RWPE1 (cell line): ENCODE data around the gene WDR54.
A peak's percentile ranks its signal among the peaks of the same experiment; 100 is the strongest.
"Not testable (repeated sequence)": the region's sequence is repeated elsewhere in the genome, so short reads cannot be mapped to it uniquely, and the experiment has no call there.

Source experiments
- CTCF ChIA-PET: fragments of 350-600 bp; sonication (Branson Sonifier 250); formaldehyde crosslinking; extraction: SDS; loops from one replicate; lab custom pipeline; 2021; lab: Yijun Ruan, JAX
- POLR2A ChIA-PET: fragments of 400-600 bp; formaldehyde crosslinking; extraction: SDS; loops from one replicate; lab custom pipeline; 2020; ENCODE audit warnings: antibody characterized with exemption; ENCODE audit not compliant: low non-redundant PET; lab: Yijun Ruan, JAX
- DNase-seq: peaks from one replicate; pipeline ENCODE4 v3.0.0; 2012; ENCODE audit warnings: low spot score
- H3K27ac ChIP-seq: fragments of 450-650 bp; 2 replicates; pipeline ENCODE4 v1.5.1; 2017
- TF ChIP-seq, protein P1 (sequence below): fragments of 450-650 bp; conservative IDR thresholded peaks from 2 replicates; pipeline ENCODE4 v1.5.1; 2017; ENCODE audit warnings: low read depth, mild to moderate bottlenecking

WDR54 gene

DNA sequence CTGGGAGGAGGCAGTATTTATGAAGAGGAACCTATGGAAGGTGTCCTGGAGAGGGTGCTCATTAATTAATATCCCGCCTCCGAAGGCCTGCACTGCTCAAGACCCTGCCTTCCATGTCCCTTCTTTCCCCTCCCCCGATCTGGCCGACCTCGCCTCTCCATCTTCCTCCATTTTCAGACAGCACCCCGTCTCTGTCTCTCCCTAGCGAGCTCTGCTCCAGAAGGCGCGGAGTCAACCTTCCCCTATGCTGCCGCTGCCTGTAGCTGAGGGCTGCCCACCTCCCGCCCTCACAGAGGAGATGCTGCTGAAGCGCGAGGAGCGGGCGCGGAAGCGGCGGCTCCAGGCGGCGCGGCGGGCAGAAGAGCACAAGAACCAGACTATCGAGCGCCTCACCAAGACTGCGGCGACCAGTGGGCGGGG lies 35.6 kb downstream of the WDR54 start:
- ChIA-PET CTCF (interaction anchor here (1.8 kb wide), 1 partner anchor 26 kb away, joined by 6 read pairs; the partner anchor contains the start of genes CCDC142 and TTC31), POLR2A (interaction anchor here (1.1 kb wide), 1 partner anchor 24 kb away, joined by 4 read pairs; no protein-coding TSS in a partner anchor)
- TF ChIP-seq, protein P1, sequence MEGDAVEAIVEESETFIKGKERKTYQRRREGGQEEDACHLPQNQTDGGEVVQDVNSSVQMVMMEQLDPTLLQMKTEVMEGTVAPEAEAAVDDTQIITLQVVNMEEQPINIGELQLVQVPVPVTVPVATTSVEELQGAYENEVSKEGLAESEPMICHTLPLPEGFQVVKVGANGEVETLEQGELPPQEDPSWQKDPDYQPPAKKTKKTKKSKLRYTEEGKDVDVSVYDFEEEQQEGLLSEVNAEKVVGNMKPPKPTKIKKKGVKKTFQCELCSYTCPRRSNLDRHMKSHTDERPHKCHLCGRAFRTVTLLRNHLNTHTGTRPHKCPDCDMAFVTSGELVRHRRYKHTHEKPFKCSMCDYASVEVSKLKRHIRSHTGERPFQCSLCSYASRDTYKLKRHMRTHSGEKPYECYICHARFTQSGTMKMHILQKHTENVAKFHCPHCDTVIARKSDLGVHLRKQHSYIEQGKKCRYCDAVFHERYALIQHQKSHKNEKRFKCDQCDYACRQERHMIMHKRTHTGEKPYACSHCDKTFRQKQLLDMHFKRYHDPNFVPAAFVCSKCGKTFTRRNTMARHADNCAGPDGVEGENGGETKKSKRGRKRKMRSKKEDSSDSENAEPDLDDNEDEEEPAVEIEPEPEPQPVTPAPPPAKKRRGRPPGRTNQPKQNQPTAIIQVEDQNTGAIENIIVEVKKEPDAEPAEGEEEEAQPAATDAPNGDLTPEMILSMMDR = no peak
- no peak for DNase-seq
- H3K27ac ChIP-seq = peak overlapping the region; percentile 98

DNA sequence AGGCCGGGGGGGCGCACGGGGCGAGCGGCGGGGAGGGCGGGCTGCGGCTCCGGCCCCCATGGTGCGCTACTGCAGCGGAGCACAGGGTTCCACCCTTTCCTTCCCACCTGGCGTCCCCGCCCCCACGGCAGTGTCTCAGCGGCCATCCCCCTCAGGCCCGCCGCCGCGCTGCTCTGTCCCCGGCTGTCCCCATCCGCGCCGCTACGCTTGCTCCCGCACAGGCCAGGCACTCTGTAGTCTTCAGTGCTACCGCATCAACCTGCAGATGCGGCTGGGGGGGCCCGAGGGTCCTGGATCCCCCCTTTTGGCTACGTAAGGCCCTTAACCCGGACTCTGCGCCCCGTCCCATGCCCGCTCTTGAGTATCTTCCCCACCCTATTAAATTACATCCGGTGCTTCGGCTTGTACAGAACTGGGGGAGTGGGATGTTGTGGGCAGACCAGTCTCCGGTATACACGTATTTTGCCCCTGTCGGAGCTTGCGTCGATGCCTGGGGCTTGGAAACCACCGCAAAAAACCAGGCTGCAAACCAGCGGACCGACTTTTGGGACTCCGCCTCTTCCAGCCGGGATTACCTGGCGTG lies 36.1 kb downstream of the WDR54 start:
- TF ChIP-seq, protein P1 = no peak
- ChIA-PET CTCF (interaction anchor here (1.8 kb wide), 1 partner anchor 25 kb away, joined by 6 read pairs; the partner anchor contains the start of genes CCDC142 and TTC31), POLR2A (interaction anchor here (1.0 to 1.1 kb wide), 2 partner anchors 17 to 24 kb away, joined by 4 to 5 read pairs; no protein-coding TSS in a partner anchor)
- DNase-seq = peak; percentile 48
- H3K27ac ChIP-seq = peak overlapping the region; percentile 98

DNA sequence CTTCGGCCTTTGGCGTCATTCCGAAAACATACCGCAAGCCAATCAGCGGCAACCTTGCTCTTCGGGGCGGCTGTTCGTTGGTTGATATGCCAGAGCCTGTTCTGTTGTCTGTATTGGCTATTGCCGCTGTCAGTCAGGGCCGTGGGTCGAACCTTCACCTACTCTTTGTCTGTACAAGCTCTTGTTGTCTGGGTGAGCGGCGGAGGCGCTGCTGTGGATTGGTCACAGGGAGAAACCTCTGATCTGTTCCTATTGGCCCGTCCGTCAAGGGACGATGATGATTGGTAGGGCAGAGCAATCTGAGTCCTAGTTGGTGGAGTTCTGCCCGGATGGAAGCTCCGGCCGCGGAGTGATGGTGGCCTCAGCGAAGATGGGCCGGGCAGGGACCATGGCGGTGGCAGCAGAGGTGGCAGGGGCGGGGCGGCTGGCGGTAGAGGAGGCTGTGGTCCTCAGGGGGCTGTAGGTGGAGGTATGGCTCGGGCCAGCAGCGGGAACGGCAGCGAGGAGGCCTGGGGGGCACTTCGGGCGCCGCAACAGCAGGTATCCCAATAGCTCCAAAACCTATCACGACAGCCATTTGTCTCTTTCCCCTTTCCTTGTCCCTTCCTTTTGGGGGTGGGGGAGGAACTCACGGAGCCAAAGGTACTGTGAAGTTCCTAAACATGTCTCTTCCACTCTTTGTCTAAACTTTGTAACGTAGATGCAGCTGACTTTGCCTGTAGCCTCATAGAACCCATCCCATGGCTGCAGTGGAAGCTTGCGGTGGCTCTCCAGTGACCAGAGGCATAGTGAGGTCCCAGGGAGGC lies 36.8 kb downstream of the WDR54 start, which contains the start of gene WBP1:
TSS of gene WBP1 (plus strand) at position 307 of the 806 bp plus-strand sequence. CDS start at position 472, 165 bp downstream.
- POLR2A ChIA-PET = interaction anchor here (0.8 to 1.0 kb wide), 2 partner anchors 13 to 18 kb away, joined by 3 to 5 read pairs; no protein-coding TSS in a partner anchor
- peak; percentile 99 for DNase-seq
- H3K27ac ChIP-seq = peak within 1 kb of the TSS; percentile 98
- TF ChIP-seq, protein P1 = no peak
- CTCF ChIA-PET = interaction anchor here (1.5 to 1.8 kb wide), 2 partner anchors 25 to 74 kb away, joined by 4 to 6 read pairs; partner anchors contain the start of genes CCDC142 and TTC31

DNA sequence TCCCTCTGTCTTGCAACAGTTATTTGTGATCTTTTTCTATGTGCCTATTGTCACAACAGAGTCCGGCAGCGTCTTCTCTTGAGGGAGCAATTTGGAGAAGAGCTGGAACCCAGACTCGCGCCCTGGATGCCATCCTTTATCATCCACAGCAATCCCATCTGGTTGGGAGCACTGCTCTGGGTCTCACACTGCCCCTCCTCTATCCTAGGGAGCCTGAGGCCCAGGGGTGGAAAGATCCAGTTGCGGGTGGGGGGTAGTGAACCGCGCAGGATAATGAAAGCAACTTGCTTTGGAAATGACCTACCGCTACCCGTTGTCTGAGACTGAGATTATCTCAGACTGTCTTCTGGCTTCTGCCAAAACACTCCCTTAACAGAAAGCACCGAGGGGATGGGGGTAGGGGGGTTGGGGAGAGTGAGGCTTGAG lies 37.4 kb downstream of the WDR54 start:
- POLR2A ChIA-PET = interaction anchor here (0.8 kb wide), 1 partner anchor 12 kb away, joined by 3 read pairs; no protein-coding TSS in a partner anchor
- TF ChIP-seq, protein P1 = no peak

DNA sequence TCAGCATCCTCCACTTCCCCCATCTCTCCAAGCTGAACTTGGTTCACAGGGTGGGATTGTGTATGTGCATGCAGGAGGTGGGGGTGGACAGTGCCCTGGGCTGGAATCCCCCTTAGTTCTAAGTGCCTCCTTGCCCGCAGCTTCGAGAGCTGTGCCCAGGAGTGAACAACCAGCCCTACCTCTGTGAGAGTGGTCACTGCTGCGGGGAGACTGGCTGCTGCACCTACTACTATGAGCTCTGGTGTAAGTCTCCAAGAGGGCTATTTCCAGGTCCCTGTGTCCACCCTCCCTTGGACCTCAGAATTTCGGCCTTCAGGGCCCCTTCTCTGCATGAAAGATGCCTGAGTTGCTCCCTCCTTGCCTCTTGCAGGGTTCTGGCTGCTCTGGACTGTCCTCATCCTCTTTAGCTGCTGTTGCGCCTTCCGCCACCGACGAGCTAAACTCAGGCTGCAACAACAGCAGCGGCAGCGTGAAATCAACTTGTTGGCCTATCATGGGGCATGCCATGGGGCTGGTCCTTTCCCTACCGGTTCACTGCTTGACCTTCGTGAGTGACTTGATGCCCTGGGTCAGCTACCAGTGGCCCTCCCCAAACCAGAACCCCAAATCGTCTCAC lies 38.1 kb downstream of the WDR54 start:
- DNase-seq, POLR2A ChIA-PET: not testable (repeated sequence)
- peak overlapping the region; percentile 98 for H3K27ac ChIP-seq
- CTCF ChIA-PET = interaction anchor here (1.5 kb wide), 1 partner anchor 72 kb away, joined by 4 read pairs; no protein-coding TSS in a partner anchor

More for the DNA sequence above, 37.4 kb downstream of the WDR54 start:
- CTCF ChIA-PET = interaction anchor here (1.5 kb wide), 1 partner anchor 73 kb away, joined by 4 read pairs; no protein-coding TSS in a partner anchor
- DNase-seq = no peak
- peak overlapping the region; percentile 98 for H3K27ac ChIP-seq

DNA sequence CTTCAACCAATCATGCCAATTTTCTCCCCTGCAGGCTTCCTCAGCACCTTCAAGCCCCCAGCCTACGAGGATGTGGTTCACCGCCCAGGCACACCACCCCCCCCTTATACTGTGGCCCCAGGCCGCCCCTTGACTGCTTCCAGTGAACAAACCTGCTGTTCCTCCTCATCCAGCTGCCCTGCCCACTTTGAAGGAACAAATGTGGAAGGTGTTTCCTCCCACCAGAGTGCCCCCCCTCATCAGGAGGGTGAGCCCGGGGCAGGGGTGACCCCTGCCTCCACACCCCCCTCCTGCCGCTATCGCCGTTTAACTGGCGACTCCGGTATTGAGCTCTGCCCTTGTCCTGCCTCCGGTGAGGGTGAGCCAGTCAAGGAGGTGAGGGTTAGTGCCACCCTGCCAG lies 38.7 kb downstream of the WDR54 start:
- DNase-seq, POLR2A ChIA-PET: not testable (repeated sequence)
- peak overlapping the region; percentile 98 for H3K27ac ChIP-seq
- CTCF ChIA-PET = interaction anchor here (1.5 kb wide), 1 partner anchor 72 kb away, joined by 4 read pairs; no protein-coding TSS in a partner anchor
